Fibroblast of villous mesenchyme (primary cell): Measurements from ENCODE around the gene NAA16. TPM values are rescaled to one million over a fixed set of nuclear protein-coding genes. Genes with fewer than 3 reads are reported as not detected.

Experiments used
- DNase-seq: peaks from one replicate; pipeline ENCODE4 v3.0.0-alpha.2; 2010; ENCODE audit warnings: low read depth
- H3K4me3 ChIP-seq: 2 replicates; pipeline ENCODE4 v1.5.1; 2011; ENCODE audit warnings: low read depth, mild to moderate bottlenecking, low read length
- CTCF ChIP-seq: IDR thresholded peaks from 2 replicates; pipeline ENCODE4 v1.5.1; 2012; ENCODE audit warnings: low read depth, mild to moderate bottlenecking, low read length; ENCODE audit not compliant: insufficient read depth
- total RNA-seq: library from RNA; depleted of rRNA; stranded (reverse); fragments of >200 nt; gene quantifications from 2 replicates; pipeline ENCODE4 v1.2.3, GENCODE V29; 2012

NAA16 gene
- total RNA-seq, 1 donor: 24.2 TPM

GRCh38 chr13:41291246-41291645, 19.8 kb upstream of the NAA16 start:
- no peak for DNase-seq

DNA sequence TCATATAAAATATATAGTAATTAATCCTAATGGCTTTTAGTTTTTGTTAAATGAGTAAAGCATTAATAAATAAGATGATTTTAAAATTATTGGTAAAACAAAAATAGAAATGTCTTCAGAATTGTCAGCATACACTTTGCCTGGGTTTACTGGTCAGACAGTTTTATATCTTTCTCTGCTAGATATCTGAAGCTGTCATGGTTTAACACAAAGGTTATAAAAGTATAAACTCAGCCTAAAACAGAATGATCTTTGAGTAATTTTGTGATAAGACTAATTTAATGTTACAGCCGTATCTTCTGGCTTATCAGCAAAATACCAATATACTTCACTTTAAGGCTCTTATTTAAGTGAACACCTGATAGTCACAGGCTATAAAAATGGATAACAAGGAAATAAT, 17.8 kb upstream of the NAA16 start:
- DNase-seq: no peak
- H3K4me3 ChIP-seq: no peak overlapping the region
- TF ChIP-seq CTCF: no peak

More at GRCh38 chr13:41291246-41291645, 19.8 kb upstream of the NAA16 start:
- no peak overlapping the region for H3K4me3 ChIP-seq
- TF ChIP-seq CTCF: no peak

DNA sequence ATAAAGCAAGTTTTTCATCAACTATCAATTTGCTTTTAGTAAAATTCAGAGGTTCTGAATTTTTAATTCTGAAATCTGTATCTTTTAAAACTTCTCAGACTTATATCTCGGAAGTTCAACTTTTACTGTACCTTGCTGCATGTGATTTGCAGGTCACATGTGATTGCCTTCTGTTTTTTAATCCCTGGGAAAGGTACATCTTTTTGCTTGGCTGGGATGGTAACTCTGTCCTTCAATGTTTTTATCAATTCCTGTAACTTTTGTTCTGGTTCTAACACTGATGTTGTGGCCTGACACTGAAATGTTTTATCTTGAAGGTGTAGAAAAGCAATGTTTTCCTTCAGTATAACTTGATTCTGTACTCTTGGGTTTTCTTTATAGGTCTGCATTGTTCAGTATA, 16.2 kb upstream of the NAA16 start:
- H3K4me3 ChIP-seq: no peak overlapping the region
- TF ChIP-seq CTCF: no peak
- DNase-seq: no peak

GRCh38 chr13:41295973-41296372, 15.1 kb upstream of the NAA16 start:
- H3K4me3 ChIP-seq: no peak overlapping the region
- DNase-seq: no peak
- no peak for TF ChIP-seq CTCF

DNA sequence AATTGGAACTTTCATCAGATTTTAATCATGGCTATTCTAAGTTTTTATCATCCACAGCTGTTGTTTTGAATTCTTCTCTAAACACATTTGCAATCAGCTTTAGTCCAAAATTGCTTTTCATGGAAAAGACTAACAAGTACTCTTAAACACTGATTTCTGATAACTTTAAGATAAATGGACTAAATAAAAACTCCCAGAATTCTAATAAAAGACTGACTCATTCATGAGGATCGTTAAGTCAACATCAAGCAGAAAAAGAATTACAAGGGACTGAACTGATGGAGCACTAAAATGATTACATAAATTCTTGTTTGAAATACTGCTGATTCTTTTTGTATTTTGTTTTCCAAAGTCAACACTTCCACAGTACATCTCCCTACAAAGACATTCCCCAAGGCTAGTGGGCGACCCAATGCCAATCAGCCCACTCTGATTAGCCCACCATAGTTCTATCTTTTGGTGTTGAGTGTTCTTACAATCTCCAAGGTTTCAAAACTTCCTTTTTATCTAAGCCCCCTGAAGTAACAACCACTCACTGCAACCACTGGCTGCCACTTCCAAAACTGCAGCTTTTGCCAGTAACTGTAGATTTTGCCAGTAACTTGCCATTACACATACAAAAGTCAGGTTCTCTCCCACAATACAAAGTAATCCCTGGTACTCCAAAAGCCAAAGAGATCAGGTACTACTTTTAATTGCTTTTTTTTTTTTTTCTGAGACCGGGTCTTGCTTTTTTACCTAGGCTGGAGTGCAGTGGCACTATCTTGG, 14.0 kb upstream of the NAA16 start:
- TF ChIP-seq CTCF: no peak
- peak; percentile 67 for DNase-seq
- no peak overlapping the region for H3K4me3 ChIP-seq

GRCh38 chr13:41299316-41300094, 11.6 kb upstream of the NAA16 start:
- no peak for DNase-seq
- H3K4me3 ChIP-seq: no peak overlapping the region
- no peak for TF ChIP-seq CTCF
